Measurements from ENCODE around the gene RHO. TPM values are rescaled to one million over a fixed set of nuclear protein-coding genes. Genes with fewer than 3 reads are reported as not detected.

RHO gene
- total RNA-seq, 3 donors from 2014 or later = 0.15 TPM; not detected in 2

DNA sequence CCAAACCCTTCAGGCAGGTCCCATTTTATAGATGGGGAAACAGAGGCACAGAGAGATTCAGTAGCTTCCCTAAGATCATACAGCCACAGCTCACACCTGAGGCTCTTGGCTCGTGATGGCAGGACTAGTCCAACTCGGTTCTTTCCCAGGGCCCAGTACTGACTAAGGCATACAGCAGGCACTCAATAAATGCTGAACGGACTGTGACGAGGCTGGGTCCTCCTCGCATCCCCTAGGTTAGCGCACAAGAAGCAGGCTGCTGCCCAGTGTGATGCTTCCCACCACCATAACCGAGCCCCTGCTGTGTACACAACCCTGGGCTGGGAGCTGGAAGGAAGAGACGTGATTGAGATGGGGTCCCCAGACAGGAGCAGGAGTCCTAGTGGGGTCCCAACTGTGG is 53.2 kb downstream of the RHO start:
- H3K4me1 ChIP-seq = peaks cover 0 to 8% of the 10 kb centered on the region in 2 donors
- no peaks in the 10 kb centered on the region for H3K9me3 ChIP-seq
- intact Hi-C loops (cut with DNase I; ENCODE audit: low total_unique reads) = no loop called here
- H3K4me3 ChIP-seq = no peak overlapping the region
- no peak for DNase-seq (ENCODE audit: low spot score in 2 of 2)
- TF ChIP-seq POLR2A (IDR thresholded peaks at IDR 0.05) (no peak), POLR2AphosphoS5 (IDR thresholded peaks at IDR 0.05) (no peak)
- TF ChIP-seq, protein P1, sequence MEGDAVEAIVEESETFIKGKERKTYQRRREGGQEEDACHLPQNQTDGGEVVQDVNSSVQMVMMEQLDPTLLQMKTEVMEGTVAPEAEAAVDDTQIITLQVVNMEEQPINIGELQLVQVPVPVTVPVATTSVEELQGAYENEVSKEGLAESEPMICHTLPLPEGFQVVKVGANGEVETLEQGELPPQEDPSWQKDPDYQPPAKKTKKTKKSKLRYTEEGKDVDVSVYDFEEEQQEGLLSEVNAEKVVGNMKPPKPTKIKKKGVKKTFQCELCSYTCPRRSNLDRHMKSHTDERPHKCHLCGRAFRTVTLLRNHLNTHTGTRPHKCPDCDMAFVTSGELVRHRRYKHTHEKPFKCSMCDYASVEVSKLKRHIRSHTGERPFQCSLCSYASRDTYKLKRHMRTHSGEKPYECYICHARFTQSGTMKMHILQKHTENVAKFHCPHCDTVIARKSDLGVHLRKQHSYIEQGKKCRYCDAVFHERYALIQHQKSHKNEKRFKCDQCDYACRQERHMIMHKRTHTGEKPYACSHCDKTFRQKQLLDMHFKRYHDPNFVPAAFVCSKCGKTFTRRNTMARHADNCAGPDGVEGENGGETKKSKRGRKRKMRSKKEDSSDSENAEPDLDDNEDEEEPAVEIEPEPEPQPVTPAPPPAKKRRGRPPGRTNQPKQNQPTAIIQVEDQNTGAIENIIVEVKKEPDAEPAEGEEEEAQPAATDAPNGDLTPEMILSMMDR (IDR thresholded peaks at IDR 0.05) = no peak
- H3K27ac ChIP-seq = no peak overlapping the region
- H3K27me3 ChIP-seq = no peaks in the 10 kb centered on the region
- no peaks in the 10 kb centered on the region for H3K36me3 ChIP-seq

DNA sequence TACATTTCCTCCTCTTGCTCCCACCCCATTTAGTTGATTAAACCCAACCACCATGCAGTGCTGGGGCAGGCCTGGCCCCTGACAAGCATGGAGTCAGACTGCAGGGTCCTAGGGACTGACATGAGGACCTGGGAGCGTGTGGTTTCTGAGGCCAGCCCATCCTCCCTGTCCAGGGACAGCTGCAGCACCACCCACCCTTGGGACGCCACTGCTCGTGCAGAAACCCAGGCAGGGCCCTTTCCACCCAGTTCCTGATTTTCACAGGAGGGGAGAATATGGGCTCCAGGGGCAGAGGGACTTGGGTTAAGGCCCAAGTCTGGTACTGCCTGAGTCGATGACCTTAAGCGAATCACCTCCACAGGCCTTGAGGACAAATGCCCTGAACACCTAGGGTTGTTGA is 54.4 kb downstream of the RHO start:
- peak overlapping the region in 1 of 2 donors; percentile 12 for H3K27ac ChIP-seq
- no peaks in the 10 kb centered on the region for H3K9me3 ChIP-seq
- no peak for TF ChIP-seq POLR2AphosphoS5 (IDR thresholded peaks at IDR 0.05)
- TF ChIP-seq POLR2A (IDR thresholded peaks at IDR 0.05) = no peak
- TF ChIP-seq, protein P1 (IDR thresholded peaks at IDR 0.05) = no peak
- no peaks in the 10 kb centered on the region for H3K27me3 ChIP-seq
- H3K4me1 ChIP-seq = no peaks in the 10 kb centered on the region
- intact Hi-C loops (cut with DNase I; ENCODE audit: low total_unique reads) = no loop called here
- no peak overlapping the region for H3K4me3 ChIP-seq
- no peak for DNase-seq (ENCODE audit: low spot score in 2 of 2)
- no peaks in the 10 kb centered on the region for H3K36me3 ChIP-seq

- H3K27ac ChIP-seq = no peak overlapping the region
- H3K4me1 ChIP-seq = no peaks in the 10 kb centered on the region
- no peaks in the 10 kb centered on the region for H3K36me3 ChIP-seq
- no peak for TF ChIP-seq POLR2AphosphoS5 (IDR thresholded peaks at IDR 0.05)
- no peaks in the 10 kb centered on the region for H3K27me3 ChIP-seq
- H3K4me3 ChIP-seq = no peak overlapping the region
- DNase-seq (ENCODE audit: low spot score in 2 of 2) = no peak
- intact Hi-C loops (cut with DNase I; ENCODE audit: low total_unique reads) = no loop called here
- no peaks in the 10 kb centered on the region for H3K9me3 ChIP-seq
Measured at GRCh38 chr3:129583289-129583688, 54.9 kb downstream of the RHO start.

- intact Hi-C loops (cut with DNase I; ENCODE audit: low total_unique reads) = no loop called here
- Histone ChIP-seq H3K27me3 (no peaks in the 10 kb centered on the region), H3K4me3 (no peak overlapping the region), H3K4me1 (no peaks in the 10 kb centered on the region), H3K36me3 (no peaks in the 10 kb centered on the region), H3K9me3 (no peaks in the 10 kb centered on the region), H3K27ac (peak overlapping the region in 1 of 2 donors; percentile 19)
- TF ChIP-seq, protein P1 (IDR thresholded peaks at IDR 0.05) = no peak
- TF ChIP-seq POLR2A (IDR thresholded peaks at IDR 0.05) = no peak
- no peak for TF ChIP-seq POLR2AphosphoS5 (IDR thresholded peaks at IDR 0.05)
- DNase-seq (ENCODE audit: low spot score in 2 of 2) = no peak
Measured at GRCh38 chr3:129584631-129585030, 56.2 kb downstream of the RHO start.

Other genes starting within 250 kb of the RHO start
- gene HMCES, start 249.8 kb upstream of the RHO start, total RNA-seq = 10 to 100 TPM; 32.3 to 40.5 (median 32.8) TPM
- 1 to 10 TPM in 2 of 3 donors, under 1 TPM in 1; 0.32 to 1.3 (median 1.0) TPM for gene EFCAB12, start 100.0 kb upstream of the RHO start, total RNA-seq
- gene MBD4, start 88.7 kb upstream of the RHO start, total RNA-seq = 10 to 100 TPM; 29.8 to 41.6 (median 37.7) TPM
- gene IFT122, start 88.4 kb upstream of the RHO start, total RNA-seq = 10 to 100 TPM; 43.2 to 60.6 (median 45.8) TPM
- gene H1-8, start 14.5 kb downstream of the RHO start, total RNA-seq = not detected
- gene PLXND1, start 78.0 kb downstream of the RHO start, total RNA-seq = 100 to 1,000 TPM in 2 of 3 donors, 10 to 100 TPM in 1; 53.6 to 187 (median 118) TPM